ENCODE data around the gene LEKR1. TPM values are rescaled to one million over a fixed set of nuclear protein-coding genes. Genes with fewer than 3 reads are reported as not detected.

LEKR1 gene
- total RNA-seq, 1 donor, result 0.36 TPM

DNA sequence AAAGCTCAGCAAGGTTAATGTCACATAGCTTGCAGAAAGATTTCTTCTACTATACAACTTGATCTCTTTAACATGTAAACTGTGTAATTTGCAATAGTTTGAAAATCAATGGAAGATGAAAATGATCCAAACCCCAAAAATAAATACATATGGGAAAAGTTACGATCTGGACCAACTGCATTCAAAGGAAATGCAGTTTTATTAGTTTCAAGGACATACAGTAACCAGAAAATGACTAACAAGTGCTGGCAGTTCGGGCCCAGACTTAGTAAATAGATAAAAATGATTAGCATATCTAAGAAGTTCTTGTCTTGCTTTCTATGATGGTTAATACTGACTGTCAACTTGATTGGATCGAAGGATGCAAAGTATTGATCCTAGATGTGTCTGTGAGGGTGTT is 37.3 kb upstream of the LEKR1 start:
- H3K27me3 ChIP-seq (ENCODE audit: insufficient read depth, low read length), result no peaks in the 10 kb centered on the region
- H4K20me1 ChIP-seq (ENCODE audit: insufficient read depth, low read length), result no peaks in the 10 kb centered on the region
- peak overlapping the region; percentile 49 for H3K4me2 ChIP-seq (ENCODE audit: insufficient read depth, low read length)
- H3K36me3 ChIP-seq (ENCODE audit: insufficient read depth, low read length), result no peaks in the 10 kb centered on the region
- DNase-seq (ENCODE audit: insufficient read length, low spot score, missing footprints), result no peak
- no peaks in the 10 kb centered on the region for H3K9me3 ChIP-seq (ENCODE audit: low read depth, low read length)
- H3K4me1 ChIP-seq (ENCODE audit: insufficient read depth, low read length), result peaks cover 54% of the 10 kb centered on the region
- no peaks in the 10 kb centered on the region for H3K79me2 ChIP-seq (ENCODE audit: insufficient read depth, low read length)
- peak overlapping the region; percentile 23 for H2AFZ ChIP-seq (ENCODE audit: low read length)
- TF ChIP-seq, protein P1, sequence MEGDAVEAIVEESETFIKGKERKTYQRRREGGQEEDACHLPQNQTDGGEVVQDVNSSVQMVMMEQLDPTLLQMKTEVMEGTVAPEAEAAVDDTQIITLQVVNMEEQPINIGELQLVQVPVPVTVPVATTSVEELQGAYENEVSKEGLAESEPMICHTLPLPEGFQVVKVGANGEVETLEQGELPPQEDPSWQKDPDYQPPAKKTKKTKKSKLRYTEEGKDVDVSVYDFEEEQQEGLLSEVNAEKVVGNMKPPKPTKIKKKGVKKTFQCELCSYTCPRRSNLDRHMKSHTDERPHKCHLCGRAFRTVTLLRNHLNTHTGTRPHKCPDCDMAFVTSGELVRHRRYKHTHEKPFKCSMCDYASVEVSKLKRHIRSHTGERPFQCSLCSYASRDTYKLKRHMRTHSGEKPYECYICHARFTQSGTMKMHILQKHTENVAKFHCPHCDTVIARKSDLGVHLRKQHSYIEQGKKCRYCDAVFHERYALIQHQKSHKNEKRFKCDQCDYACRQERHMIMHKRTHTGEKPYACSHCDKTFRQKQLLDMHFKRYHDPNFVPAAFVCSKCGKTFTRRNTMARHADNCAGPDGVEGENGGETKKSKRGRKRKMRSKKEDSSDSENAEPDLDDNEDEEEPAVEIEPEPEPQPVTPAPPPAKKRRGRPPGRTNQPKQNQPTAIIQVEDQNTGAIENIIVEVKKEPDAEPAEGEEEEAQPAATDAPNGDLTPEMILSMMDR (IDR thresholded peaks at IDR 0.05; ENCODE audit: extremely low read depth, low read depth, low read length), result no peak
- peak overlapping the region; percentile 89 for H3K27ac ChIP-seq (ENCODE audit: low read depth, low read length)
- no peak overlapping the region for H3K4me3 ChIP-seq (ENCODE audit: insufficient read depth, low read length)

DNA sequence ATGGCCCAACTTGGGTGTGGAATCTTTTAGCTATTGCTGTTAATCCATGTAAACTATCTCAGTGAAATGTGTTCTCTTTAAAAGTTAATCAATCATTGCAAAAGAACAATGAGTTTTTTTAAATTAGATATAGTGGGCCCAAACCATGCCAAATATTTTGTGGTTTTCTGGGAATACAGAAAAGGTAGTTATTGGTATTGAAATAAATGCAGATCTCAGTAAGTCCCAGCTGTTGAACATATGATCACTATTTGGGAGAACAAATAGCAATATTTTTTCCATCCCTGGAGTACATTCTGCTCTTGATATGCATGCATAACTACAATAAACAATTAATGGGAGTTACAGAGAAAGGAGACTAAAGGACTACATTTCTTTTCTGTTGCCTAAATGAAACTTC is 36.0 kb upstream of the LEKR1 start:
- Histone ChIP-seq H3K27me3 (ENCODE audit: insufficient read depth, low read length) (no peaks in the 10 kb centered on the region), H3K36me3 (ENCODE audit: insufficient read depth, low read length) (no peaks in the 10 kb centered on the region), H3K4me1 (ENCODE audit: insufficient read depth, low read length) (peaks cover 48% of the 10 kb centered on the region), H4K20me1 (ENCODE audit: insufficient read depth, low read length) (no peaks in the 10 kb centered on the region), H2AFZ (ENCODE audit: low read length) (no peak overlapping the region), H3K4me3 (ENCODE audit: insufficient read depth, low read length) (no peak overlapping the region), H3K9me3 (ENCODE audit: low read depth, low read length) (no peaks in the 10 kb centered on the region), H3K27ac (ENCODE audit: low read depth, low read length) (no peak overlapping the region), H3K4me2 (ENCODE audit: insufficient read depth, low read length) (no peak overlapping the region), H3K79me2 (ENCODE audit: insufficient read depth, low read length) (no peaks in the 10 kb centered on the region)
- TF ChIP-seq, protein P1 (IDR thresholded peaks at IDR 0.05; ENCODE audit: extremely low read depth, low read depth, low read length), result no peak
- DNase-seq (ENCODE audit: insufficient read length, low spot score, missing footprints), result no peak

DNA sequence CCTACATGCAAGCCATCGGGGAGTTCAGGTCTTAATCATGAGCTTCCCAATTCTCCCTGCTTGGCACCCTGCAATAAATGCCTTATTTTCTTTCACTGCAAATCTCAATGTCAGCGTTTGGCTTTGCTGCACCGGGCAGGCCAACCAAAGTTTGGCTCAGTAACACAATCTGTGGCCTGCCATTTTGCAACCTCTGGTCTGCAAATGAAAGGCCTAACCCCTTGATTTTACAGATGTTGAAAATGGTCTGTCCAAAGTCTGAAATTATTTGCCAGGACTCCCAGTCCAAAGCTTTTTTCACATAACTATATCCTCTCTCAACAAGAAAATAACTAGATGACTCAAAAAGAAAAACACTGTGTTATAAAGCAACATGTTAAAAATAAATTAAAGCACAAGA is 34.0 kb upstream of the LEKR1 start:
- H3K4me3 ChIP-seq (ENCODE audit: insufficient read depth, low read length), result no peak overlapping the region
- no peaks in the 10 kb centered on the region for H3K79me2 ChIP-seq (ENCODE audit: insufficient read depth, low read length)
- peak overlapping the region; percentile 38 for H2AFZ ChIP-seq (ENCODE audit: low read length)
- H4K20me1 ChIP-seq (ENCODE audit: insufficient read depth, low read length), result no peaks in the 10 kb centered on the region
- H3K27ac ChIP-seq (ENCODE audit: low read depth, low read length), result peak overlapping the region; percentile 76
- TF ChIP-seq, protein P1 (IDR thresholded peaks at IDR 0.05; ENCODE audit: extremely low read depth, low read depth, low read length), result no peak
- DNase-seq (ENCODE audit: insufficient read length, low spot score, missing footprints), result no peak
- H3K27me3 ChIP-seq (ENCODE audit: insufficient read depth, low read length), result no peaks in the 10 kb centered on the region
- no peaks in the 10 kb centered on the region for H3K9me3 ChIP-seq (ENCODE audit: low read depth, low read length)
- no peaks in the 10 kb centered on the region for H3K36me3 ChIP-seq (ENCODE audit: insufficient read depth, low read length)
- H3K4me2 ChIP-seq (ENCODE audit: insufficient read depth, low read length), result no peak overlapping the region
- H3K4me1 ChIP-seq (ENCODE audit: insufficient read depth, low read length), result peaks cover 52% of the 10 kb centered on the region

DNA sequence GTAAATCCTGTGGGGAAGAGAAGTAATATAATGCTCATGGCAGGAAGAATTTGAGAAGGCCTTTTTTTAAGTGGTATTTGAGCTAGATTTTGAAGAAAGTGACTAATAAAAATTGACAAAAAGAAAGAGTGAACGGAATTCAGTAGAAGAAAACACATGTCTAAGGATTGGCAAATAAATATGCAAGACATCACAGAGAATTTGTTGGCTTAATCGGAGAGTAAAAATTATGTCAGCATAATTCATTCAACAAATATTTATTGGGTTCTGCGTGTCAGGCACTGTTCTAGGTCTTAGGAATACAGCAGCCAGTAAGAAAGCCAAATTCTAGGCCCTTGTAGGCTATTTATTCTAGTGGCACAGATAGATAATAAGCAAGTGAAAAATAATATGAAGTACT is 33.6 kb upstream of the LEKR1 start:
- no peaks in the 10 kb centered on the region for H3K36me3 ChIP-seq (ENCODE audit: insufficient read depth, low read length)
- no peaks in the 10 kb centered on the region for H3K9me3 ChIP-seq (ENCODE audit: low read depth, low read length)
- no peak overlapping the region for H3K4me2 ChIP-seq (ENCODE audit: insufficient read depth, low read length)
- H3K4me3 ChIP-seq (ENCODE audit: insufficient read depth, low read length), result no peak overlapping the region
- H3K4me1 ChIP-seq (ENCODE audit: insufficient read depth, low read length), result peaks cover 48% of the 10 kb centered on the region
- DNase-seq (ENCODE audit: insufficient read length, low spot score, missing footprints), result no peak
- no peaks in the 10 kb centered on the region for H4K20me1 ChIP-seq (ENCODE audit: insufficient read depth, low read length)
- H2AFZ ChIP-seq (ENCODE audit: low read length), result no peak overlapping the region
- H3K79me2 ChIP-seq (ENCODE audit: insufficient read depth, low read length), result no peaks in the 10 kb centered on the region
- H3K27ac ChIP-seq (ENCODE audit: low read depth, low read length), result peak overlapping the region; percentile 76
- TF ChIP-seq, protein P1 (IDR thresholded peaks at IDR 0.05; ENCODE audit: extremely low read depth, low read depth, low read length), result no peak
- H3K27me3 ChIP-seq (ENCODE audit: insufficient read depth, low read length), result no peaks in the 10 kb centered on the region
